NCI-H446 (cell line): ENCODE results near the gene RUVBL1.
A peak's percentile ranks its signal among the peaks of the same experiment; 100 is the strongest.

ENCODE experiments used
- DNase-seq, 2 experiments: peaks; one replicate each; lab custom pipeline; 2025; lab: John Stamatoyannopoulos, UW

Gene RUVBL1

GRCh38 chr3:128083396-128083795, 40.2 kb downstream of the RUVBL1 start:
- no peak for DNase-seq

DNA sequence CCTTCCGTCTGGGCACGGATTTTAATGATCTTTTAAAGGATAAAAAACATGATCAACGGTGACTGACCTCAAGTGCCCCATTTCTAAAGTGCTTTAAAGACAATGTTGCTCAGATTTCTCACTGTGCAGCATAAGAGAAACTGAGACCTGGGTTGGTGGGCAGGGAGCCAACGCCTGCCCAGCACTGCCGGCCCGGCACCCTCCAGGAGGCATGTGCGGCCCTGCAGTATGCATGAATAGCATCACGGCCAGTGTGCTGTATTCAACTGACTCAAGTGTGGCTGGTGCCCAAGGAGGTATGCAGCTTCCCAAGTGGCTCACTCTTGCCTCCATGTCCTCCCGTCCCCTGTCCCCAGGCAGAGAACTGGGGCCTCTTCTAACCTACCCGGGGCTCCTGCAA, 41.1 kb downstream of the RUVBL1 start:
- no peak for DNase-seq

DNA sequence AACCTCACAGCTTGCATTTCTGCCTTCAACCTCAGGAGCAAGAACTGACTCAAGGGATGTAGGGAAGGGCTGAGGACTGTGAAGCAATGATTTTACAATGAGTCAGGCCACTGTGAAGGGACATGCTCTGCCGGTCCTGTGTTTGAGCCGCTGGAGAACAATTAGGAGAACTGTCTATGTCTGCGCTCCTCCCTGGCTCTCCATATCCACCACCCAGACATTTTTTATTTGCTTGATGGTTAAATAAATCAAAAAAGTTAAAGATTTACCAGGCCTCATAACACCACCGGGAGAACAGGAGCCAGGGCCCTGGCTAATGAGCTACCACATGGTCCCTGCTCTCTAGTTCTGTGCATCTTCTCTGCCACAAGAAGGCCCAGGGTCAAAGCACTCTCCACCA, 41.8 kb downstream of the RUVBL1 start:
- no peak for DNase-seq

DNA sequence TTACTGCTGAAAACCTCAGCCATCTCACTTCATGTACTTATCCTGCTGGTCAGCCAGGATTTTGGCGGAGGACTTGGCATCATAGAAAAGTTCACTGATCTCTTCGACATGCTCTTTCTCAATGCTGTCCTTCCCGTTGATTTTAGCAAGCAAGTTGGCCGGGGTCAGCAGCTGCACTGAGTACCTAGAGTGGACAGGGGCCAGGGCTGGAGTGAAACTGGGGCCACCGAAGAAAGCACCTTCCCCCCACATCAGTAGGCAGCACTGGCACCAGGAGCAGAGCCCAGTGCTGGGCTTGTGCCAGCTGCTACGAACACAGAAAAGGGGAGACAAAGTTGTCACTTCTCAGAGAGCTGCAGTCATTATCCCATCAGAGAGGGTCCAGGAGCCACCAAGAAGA, 42.4 kb downstream of the RUVBL1 start:
- DNase-seq: no peak

- DNase-seq: no peak
These were observed 43.1 kb downstream of the RUVBL1 start for GRCh38 chr3:128080323-128081080.

DNA sequence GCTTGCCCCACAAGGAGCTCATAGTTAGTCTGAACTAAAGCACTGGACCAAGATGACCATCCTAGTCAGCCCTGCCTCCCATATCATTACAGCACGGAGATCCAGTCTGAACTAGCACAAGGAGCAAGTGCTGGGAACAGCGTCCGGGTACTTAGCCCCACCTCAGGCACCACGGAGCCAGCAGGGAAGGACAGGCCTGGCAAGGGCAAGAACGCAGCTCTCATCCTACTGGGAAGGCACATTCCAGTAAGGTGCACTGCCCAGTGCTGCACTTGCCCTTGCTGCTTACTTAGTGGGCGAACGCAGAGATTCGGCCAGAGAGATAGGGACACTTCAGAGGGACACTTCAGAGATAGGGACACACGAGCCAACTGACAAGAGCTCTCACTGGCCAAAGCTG, 43.8 kb downstream of the RUVBL1 start:
- no peak for DNase-seq

GRCh38 chr3:128078875-128079274, 44.7 kb downstream of the RUVBL1 start:
- DNase-seq: no peak

DNA sequence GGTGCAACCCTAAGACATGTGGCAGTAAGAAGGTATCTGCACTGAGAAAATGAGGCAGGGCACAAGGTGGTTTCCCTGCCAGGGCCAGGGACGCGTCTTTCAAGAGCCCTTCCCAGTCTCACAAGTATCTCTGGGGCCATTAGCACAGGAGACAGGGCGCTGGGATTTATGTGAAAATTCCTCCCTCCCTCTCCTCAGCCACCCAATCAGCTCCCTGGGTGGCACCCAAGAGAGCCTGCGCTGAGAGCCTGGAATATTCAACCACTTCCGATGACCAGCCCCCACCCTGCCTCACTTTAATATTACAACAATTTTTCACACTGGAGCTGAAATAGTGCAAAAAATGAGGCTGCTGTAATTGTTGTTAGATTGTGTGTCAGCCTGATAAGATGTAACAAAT, 45.3 kb downstream of the RUVBL1 start:
- no peak for DNase-seq

DNA sequence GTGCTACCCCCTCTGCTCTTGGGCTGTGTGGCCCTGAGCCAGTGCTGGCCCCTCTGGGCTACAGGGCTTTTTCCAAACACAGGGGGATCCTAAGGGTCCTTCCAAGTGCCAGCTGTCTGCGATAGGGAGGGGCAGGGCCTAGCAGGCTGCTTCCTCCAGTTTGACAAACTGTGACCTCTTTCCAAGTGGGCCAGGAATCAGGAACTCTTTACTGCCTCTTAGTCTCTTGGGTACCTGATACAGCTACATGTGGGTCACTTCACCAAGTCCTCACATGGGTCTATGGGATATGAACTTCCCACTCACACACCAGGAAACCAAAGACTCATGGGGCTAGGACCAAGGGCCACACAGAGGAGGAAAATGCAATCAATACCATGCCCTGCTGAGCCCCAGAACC, 45.9 kb downstream of the RUVBL1 start:
- no peak for DNase-seq

DNA sequence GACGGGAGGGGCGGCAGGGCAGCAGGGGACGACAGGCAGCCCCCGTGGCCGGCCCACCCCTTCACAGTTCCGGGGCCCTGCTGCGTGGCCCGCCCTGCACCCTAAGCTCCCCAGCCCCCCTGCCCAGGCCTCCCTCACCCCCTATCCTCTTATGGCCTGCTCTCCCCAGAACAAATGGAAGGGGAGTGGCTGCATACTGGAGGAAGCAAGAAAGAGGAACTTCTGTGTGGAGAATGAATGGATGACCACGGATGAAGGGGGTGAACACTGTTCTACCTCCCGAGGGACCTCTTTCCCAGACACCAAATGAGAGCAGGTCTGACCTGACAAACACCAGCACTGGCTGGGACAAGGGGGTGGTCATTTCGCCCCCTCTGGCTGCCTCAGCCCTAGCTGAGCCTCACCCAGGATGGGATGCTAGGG, 46.4 kb downstream of the RUVBL1 start:
- no peak for DNase-seq

DNA sequence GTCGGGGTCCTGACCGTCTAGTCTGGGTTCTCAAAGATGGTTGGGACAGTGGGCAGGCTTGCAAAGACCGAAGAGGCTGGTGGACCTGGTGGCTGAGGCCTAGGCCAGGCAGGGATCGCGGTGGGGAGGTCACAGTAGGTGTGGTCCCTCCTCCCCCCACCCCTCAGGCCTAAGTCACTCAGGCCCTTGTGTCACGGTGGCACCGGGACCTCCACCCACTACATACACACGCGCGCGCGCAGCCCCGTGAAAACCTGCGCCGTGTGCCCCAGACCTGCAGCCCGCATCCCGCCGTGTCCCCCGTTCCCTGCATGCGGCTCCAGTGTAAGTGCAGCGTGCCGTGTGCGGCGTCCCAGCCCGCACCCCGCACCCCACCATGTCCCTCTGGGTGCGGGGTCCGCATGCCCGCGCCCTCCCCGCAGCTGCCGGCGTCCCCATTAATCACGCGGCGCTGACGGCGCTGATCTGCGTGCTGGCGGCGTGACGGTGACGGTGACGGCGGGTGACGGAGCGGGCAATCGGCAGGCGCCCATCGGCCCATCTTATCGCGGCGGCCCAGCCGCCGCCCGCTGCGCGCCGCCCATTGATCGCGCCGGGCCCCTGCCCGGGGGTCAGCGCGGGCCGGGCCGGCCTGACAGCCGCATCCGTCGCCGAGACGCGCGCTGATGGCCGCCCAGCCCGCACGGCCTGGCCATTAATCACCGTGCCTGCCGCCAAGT, 47.0 kb downstream of the RUVBL1 start:
- DNase-seq: no peak

DNA sequence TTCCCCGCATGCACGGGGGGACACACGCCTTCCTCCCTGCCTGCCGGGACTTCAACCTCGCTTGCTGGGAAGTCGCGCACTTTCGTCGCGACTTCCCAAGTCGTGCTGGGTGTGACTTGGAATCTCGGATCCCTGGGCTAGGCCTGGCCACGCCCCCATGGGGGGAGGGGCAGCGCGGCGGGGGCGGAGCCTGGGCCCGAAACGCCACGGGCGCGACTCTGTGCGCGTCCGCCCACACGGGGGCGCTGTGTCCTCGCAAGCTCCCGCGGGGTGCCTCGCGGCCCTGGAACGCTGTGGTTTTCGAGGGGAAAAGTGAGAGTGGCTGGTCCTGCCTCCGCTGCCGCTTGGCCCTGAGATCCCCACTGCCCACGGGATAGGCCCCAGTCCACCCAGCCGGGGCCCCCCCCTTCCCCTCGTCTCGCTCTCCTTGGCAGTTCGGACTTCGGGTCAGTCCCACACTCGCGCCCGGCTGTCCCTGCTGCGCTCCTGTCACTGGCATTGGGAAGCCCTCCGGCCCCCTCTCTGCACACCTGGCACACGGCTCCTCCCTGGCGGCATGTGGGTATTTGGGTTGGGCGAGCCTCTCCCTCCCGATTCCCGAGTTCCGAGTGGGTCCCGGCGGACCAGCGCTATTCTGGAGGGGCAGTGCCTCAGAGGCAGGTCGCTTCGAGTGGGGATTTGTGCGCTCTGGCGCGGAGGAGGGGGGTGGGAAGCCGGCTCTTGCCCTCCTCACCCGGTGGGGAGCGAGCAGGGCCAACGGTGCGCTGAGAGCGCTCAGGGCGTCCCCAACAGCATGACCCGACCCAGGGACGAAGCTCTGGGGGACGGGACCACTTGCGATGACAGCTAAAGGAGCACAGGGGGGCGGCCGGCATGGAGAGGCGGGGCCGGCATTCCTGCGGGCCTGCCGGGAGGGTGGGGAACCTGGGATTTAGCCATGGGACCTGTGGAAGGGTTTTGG, 47.8 kb downstream of the RUVBL1 start:
- DNase-seq: no peak

DNA sequence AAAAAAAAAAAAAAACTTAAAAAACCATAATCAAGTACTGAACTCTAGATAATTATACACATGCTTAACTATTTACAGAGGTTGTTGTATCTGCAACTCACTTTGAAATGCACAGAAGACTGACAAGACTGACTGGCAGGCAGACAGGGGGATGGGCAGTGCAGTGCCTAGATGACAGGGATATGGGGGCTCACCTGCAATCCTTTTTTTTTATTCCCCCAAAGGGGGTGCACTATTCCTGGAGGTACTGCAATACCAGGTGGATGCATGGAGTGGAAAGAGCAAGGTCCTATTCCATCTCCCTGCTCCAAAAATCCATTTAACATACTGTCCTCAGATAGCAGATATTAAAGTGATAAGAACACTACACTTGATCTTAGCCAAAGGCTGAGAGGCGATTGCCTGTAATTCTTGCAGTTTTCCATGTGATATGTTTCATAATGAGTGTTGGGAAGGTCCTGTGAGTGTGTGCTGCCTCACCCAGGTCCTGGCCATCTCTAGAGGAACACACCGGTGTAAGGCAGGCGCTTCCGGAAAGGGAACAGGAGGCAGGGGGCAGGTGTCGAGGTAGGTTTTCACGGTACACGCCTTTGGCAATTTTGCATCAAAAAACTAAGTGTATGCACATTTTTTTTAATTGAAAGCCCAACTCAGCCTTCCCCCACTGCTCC, 48.6 kb downstream of the RUVBL1 start:
- no peak for DNase-seq

- no peak for DNase-seq
These were observed 49.8 kb downstream of the RUVBL1 start for GRCh38 chr3:128073807-128074206.

- DNase-seq: no peak
These were observed 50.4 kb downstream of the RUVBL1 start for GRCh38 chr3:128073185-128073725.

GRCh38 chr3:128072454-128073184, 51.0 kb downstream of the RUVBL1 start:
- DNase-seq: no peak

GRCh38 chr3:128071771-128072453, 51.7 kb downstream of the RUVBL1 start:
- DNase-seq: no peak

DNA sequence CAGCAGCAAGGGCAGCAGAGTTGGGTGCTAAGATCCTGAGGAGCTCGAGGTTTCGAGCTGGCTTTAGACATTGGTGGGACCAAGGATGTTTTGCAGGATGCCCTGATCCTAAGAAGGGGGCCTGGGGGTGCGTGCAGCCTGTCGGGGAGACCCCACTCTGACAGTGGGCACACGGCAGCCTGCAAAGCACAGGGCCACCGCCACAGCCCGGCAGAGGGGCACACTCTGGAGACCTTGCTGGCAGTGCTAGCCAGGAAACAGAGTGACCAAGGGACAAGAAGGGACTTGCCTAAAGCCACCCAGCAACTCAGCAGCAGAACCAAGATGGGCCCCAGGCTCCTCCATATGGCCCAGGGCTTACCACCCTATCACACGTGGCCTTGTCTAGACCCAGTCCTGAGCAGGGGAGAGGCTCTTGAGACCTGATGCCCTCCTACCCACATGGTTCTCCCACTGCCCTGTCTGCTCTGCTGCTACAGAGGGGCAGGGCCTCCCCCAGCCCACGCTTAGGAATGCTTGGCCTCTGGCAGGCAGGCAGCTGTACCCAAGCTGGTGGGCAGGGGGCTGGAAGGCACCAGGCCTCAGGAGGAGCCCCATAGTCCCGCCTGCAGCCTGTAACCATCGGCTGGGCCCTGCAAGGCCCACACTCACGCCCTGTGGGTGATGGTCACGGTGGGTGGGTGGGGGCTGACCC, 52.6 kb downstream of the RUVBL1 start:
- DNase-seq: no peak

GRCh38 chr3:128069271-128069670, 54.3 kb downstream of the RUVBL1 start:
- no peak for DNase-seq

DNA sequence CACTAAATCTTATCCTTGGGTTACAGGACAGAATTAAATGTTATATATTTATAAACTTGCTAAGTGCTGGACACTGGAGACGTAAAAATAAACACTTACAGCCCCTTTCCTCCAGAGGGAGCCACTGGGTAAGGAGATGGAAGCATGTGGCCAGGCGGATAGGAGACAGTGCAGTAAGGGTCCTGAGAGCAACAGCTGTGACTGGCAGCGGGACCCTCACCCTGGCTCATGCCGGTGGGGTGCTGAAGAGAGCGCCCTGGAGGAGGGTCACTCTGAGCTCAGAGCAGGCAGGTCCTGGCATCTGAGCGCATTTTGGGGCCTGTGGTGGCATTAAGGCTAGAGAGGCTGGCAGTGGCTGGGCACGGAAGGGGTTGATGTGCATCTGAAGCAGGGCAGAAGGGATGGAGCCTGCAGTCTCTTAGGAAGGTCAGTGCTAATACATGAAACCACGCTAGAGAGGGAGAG, 55.4 kb downstream of the RUVBL1 start:
- peak; percentile 33 to 56 for DNase-seq
